NCI-H1048 (cell line): ENCODE data around the gene ZNF479.
"Not testable (repeated sequence)": the region's sequence is repeated elsewhere in the genome, so short reads cannot be mapped to it uniquely, and the experiment has no call there.

Source experiments
- DNase-seq: peaks from one replicate; lab custom pipeline; 2025; lab: John Stamatoyannopoulos, UW

Gene ZNF479

GRCh38 chr7:57132336-57132735 is at the start of gene ZNF479:
Gene ZNF479 (minus strand): TSS chr7:57132436. CDS start chr7:57132324, 112 bp downstream.
- DNase-seq = not testable (repeated sequence)

- DNase-seq = no peak
Observed at GRCh38 chr7:57182031-57182430, 49.8 kb upstream of the ZNF479 start.

GRCh38 chr7:57181281-57181680 is 49.0 kb upstream of the ZNF479 start:
- no peak for DNase-seq

GRCh38 chr7:57179776-57180415 is 47.7 kb upstream of the ZNF479 start:
- no peak for DNase-seq

- DNase-seq = no peak
Observed at GRCh38 chr7:57178768-57179139, 46.5 kb upstream of the ZNF479 start.

- DNase-seq = no peak
Observed at GRCh38 chr7:57177856-57178767, 45.9 kb upstream of the ZNF479 start.

- DNase-seq = no peak
Observed at GRCh38 chr7:57176928-57177635, 44.8 kb upstream of the ZNF479 start.

GRCh38 chr7:57165285-57165899 is 33.2 kb upstream of the ZNF479 start:
- DNase-seq = no peak

GRCh38 chr7:57120123-57120784 is 12.0 kb downstream of the ZNF479 start:
- not testable (repeated sequence) for DNase-seq
